ENCODE results near the gene SLC39A11.

- TF ChIP-seq CTCF (conservative IDR thresholded peaks at IDR 0.05 in 1 of 2, IDR thresholded peaks at IDR 0.05 in 1 of 2; ENCODE audit: extremely low read depth in 1 of 2, insufficient read depth in 1 of 2, low read depth in 1 of 2, low read length in 2 of 2) (no peak), EZH2 (IDR thresholded peaks at IDR 0.05; ENCODE audit: borderline replicate concordance, low read length) (no peak)
Measured at GRCh38 chr17:72606656-72607055, 485.8 kb downstream of the SLC39A11 start.
